HK-2 (cell line): ENCODE measurements around the gene NXPH4.

Experiments
- DNase-seq: peaks from one replicate; pipeline ENCODE4 v3.0.0-alpha.2; 2018; ENCODE audit not compliant: unreplicated experiment

NXPH4 gene

GRCh38 chr12:57219205-57219992, 2.8 kb downstream of the NXPH4 start:
- no peak for DNase-seq

GRCh38 chr12:57219993-57220754, 3.6 kb downstream of the NXPH4 start:
- DNase-seq = no peak

DNA sequence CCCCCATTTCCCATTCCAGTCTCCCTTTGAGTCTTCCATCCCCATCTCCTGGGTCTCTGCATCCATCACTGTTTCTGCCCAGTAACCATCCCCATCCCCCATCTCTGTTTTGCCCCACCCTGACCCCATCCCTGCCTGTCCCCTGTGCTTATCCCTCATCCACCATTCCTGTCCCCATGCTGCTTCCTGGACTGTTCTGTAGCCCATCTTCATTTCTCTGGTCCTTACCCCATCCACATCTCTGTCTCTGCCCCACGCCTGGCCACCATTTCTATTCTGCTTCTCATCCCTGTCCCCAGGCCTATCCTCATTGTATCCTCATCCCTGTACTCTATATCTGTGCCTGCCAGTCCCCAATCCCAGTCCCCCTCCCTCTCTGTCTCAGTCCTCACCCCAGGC, 4.2 kb downstream of the NXPH4 start:
- DNase-seq = no peak

DNA sequence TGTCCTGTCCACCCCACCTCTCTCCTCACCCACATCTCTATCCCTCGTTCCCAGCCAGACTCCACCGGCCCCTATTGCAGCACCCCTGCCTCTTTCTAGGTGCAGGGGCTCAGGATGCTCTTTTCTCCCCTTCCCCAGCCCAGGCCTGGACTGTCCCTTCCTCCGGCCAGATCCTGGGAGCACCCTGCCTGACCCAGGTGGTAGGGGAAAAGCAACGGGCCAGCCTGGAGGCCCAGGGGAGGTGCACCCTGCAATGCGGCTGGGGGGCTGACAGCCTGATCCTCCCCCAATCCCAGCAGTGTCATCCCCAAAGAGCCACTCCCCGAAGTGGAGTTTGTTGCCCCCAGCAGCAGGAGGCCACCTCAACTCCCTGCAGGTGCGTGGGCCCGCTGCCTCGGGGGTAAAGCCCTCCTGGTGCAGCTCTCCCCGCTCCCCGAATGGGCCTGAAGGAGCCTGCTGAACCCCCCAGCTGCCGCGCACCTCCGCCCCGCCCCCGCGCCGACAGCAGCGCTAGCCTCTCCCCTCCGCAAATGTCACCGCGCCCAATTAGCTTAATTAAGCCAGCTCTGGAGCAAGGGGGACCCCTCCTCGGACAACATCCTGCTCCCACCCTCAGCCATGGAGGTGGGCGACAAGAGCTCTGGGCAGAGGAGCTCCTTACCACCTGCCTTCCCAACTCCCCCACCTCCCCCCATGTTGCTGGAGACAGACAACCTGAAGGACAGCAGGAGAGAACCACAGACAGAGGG, 4.7 kb downstream of the NXPH4 start:
- DNase-seq = no peak

DNA sequence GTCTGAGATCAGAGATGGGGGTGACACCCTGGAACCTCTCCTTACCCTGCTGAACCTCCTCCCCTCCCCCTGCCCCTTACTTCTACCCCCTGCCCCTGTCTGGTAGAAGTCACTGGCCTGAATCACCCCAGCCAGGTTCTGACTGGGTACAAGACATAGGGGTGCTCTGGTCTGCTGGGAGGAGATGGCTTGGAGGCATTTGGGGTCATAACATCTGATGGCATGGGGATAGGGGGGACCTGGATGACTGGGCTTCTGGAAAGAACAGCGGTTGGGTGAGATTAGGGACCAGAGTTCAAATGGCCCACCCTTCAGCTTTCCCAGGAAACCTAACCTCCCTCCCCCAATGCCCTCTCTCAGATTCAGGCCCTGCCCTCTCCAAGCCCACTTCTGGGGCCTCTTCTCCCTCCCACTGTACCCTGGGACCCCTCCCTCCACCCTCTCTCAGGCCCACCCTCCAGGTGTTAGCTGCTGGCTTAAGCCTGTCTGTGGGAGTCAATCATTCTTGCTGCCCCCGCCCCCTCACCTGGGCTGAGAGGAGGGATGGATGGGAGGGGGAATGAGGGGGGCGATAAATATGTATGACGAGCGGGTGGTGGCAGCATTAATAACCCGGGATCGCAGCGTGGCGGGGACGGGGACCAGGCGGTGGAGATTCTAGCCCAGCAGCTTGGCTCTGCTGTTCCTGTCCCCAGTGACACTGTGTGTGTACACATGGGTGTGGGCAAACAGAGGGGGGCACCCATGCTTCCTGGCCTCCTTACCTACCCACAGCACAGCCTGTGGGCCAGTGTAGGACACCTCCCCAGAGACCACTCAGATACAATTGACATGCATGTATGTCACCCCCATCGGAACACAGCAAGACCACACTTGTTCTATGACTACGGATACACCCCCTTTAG, 5.9 kb downstream of the NXPH4 start:
- no peak for DNase-seq

DNA sequence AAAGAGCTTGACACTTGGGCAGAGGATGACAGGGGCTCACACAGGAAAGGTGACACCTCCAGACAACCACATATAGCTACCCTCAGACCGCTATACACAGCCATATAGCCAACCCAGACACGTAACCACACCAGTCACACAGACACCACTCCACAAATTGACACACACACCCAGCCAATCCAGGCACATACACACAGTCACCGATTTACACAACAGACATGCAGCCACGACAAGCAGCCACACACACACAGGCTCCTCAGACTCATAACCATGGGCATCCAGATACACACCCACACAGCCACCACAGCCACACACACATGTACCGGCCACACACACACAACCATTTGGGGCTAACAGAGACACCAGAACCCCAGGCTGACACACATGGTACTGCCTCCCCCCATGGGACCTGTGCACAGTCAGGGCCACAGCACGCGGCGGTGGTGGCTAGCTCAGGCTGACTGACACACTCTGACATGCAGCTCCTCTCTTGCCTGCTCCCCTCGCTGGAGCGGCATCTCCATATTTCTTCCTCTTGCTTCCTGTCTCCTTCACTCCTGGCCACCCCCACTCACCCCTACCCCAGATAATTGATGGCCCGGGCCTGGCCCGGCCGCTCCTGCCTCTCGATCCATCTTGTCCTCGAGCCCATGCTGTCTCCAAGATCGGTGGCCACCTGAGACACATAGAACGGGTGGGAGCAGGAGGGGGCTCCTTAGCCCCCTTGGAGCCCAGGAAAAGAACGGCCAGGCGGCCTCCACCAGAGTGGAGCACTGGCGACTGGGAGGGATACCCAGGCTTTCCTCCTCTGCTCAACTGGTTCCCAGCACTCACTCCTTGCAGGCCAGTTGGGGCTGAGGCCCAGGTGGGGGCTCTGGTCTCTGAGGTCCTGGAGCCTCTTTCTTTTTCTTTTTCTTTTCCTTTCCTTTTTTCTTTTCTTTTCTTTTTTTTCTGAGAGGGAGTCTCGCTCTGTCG, 6.9 kb downstream of the NXPH4 start:
- DNase-seq = no peak

DNA sequence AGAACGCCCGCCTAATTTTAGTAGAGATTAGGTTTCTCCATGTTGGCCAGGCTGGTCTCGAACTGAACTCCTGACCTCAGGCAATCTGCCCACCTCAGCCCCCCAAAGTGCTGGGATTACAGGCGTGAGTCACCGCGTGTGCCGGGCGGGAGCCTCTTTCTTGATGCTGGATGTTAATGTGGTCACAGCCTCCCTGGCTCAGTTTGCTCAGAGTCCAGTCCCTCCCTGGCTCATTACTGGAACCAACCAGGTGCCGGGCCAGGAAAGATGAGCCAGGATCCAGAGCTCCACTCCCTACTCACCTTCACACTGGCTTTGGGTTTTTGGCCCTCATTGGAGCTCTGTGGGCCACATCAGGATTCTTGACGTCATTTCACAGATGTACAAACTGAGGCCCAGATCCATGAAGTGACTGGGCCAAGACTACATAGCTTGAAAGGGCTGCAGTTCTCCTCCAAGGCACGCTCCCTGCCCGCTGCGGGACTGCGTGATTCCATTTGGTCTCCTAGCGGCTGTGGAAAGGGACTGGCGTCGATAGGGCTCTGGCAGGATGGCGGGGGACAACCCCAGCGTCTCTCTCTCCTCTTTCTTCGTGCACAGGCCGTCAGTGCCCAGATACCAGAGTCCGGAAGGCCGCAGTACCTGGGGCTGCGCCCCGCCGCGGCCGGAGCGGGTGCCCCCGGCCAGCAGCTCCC, 7.8 kb downstream of the NXPH4 start:
- DNase-seq = no peak

DNA sequence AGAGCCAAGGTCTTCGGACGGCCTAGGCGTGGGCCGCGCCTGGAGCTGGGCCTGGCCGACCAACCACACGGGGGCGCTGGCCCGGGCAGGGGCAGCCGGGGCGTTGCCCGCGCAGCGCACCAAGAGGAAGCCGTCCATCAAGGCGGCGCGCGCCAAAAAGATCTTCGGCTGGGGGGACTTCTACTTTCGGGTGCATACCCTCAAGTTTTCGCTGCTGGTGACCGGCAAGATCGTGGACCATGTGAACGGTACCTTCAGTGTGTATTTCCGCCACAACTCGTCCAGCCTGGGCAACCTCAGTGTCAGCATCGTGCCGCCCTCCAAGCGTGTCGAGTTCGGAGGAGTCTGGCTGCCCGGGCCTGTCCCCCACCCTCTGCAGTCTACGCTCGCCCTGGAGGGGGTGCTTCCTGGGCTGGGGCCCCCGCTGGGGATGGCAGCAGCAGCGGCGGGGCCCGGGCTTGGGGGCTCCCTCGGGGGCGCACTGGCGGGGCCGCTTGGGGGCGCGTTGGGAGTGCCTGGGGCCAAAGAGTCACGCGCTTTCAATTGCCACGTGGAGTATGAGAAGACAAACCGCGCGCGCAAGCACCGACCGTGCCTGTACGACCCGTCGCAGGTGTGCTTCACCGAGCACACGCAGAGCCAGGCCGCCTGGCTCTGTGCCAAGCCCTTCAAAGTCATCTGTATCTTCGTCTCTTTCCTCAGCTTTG, 8.5 kb downstream of the NXPH4 start:
- DNase-seq = no peak

- DNase-seq = no peak
Measured at GRCh38 chr12:57225680-57226210, 9.2 kb downstream of the NXPH4 start.

DNA sequence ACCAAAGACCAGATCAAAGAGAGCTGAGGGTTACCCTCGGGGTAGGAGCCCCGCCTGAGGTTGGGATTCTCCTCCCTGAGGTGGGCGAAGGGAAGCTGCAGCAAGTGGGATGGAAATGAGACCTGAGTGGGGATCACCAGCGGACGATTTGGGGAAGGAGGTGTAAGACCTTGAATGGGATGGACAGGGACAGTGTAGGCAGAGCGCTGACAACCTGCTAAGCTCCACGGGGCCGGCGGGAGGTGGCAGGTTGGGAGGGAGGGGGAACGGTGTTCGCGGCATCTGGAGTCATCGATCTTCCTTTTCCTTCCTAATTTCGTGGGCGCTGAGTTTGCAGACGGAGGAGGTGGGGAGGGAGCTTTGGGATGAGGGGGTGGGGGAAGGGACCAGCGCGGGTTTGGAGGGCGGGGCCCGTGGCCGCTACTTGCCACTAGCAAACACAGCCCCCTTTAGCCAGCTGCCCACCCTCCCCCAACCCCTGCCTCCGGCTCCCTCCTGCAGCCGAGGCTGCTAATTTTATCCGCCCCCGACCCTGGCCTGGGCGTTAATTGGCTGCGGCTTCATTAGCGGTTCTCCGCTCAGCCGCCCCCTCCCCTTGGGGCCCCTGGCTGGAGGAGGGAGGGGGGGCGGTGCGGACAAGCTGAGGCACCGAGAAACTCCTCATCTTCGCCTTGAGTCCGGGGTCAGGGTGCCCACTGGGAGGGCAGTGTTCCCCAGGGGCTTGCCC, 10.2 kb downstream of the NXPH4 start:
- no peak for DNase-seq

DNA sequence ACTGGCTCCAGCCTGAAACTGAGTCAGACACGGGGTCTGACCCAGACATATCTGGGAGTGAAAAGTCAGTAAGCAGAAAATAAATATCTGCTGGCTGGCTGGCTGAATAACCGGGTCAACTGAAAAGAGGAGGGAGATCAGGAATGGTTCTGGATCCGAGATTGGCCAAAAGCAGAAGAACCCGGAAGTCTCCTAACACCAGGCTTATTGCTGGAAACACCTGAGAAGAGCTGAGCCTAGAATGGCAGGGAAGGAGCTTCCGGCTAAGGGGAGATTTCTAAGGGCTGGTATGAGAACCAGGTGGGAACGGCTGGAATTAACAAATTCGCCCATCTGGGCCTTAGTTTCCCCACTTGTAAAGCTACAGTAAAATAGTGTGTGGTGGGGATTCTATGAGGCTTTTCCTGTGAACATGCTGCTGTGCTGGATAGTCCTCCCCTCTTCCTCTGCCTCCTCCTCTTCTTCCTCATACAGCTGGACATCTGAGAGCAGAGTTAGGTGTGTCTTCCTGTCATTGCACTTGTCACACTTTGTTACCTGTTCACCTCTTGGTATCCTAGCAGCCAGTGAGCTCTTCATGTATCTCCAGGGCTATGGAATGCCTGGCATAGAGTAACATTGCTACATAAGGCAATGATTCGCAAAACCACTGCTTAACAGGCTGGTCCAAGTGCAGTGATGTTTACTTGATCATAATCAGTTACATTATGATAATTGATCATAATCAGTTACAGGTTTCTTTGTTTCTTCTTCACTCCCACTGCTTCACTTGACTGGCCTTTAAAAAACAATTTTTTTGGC, 10.9 kb downstream of the NXPH4 start:
- no peak for DNase-seq

GRCh38 chr12:57229046-57229633, 12.5 kb downstream of the NXPH4 start:
- no peak for DNase-seq

DNA sequence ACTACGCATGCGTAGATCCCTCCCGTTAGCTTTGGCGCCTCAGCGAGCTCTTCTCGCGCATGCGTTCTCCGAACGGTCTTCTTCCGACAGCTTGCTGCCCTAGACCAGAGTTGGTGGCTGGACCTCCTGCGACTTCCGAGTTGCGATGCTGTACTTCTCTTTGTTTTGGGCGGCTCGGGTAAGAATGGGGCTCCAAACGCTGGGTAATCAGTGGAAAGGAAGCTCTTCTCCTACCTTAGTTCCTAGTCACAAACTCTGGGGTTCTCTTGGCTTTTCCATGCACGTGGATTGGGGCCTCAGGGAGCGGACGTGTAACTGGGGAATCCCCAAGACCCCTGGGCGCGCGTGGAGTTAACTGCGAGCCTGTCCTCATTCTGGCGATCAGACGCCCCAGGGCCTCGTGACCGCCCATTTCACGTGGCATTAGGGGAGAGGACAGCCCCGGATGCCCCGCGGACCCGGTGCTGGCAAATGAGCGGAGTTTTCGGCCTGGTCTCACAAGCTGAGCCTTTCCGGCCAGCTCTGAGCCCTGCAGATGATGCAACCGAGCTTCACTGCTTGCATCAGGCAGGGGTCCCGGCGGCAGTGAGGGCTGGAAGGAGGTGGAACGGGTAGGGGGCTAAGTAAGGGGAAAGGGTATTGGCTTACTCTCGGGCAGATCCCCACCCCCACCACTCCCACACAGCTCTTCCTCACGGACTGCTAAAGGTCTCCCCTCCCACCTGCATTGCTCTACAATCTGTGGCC, 13.2 kb downstream of the NXPH4 start, which contains the start of gene SHMT2:
TSS of gene SHMT2 (plus strand) at position 78 of the 747 bp plus-strand sequence. CDS start at position 146, 68 bp downstream.
- DNase-seq = peak; percentile 95

DNA sequence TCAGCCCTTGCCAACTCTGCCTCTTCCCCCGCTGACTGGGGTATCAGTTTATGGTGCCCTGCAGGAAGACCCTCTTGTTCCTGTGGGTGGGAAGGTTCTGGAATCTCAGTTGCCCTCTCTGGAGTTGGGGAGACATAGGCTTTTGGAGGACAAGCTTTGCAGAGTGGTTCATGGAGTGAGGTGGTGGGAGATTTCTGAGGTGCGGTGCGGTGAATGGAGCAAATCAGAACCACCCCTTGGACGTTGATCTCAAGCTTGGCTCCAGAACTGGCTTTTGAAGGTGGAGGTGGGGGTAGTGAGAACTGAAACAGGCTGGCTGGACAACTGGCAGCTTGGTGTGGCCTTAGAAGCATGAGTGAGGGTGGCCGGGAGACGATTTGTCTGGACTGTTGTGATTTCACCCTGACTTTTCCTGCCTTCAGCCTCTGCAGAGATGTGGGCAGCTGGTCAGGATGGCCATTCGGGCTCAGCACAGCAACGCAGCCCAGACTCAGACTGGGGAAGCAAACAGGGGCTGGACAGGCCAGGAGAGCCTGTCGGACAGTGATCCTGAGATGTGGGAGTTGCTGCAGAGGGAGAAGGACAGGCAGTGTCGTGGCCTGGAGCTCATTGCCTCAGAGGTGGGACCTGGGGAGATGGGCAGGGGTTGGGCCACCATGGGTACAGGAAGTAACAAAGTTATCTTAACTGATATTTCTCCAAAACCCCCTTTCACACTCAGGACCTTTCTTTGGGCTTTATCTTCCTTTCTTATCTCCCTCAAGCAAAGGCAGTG, 14.0 kb downstream of the NXPH4 start:
- no peak for DNase-seq
